Uterus (tissue), 4 donors: ENCODE measurements around the gene CPSF2. TPM values are rescaled to one million over a fixed set of nuclear protein-coding genes. Genes with fewer than 3 reads are reported as not detected.

ENCODE experiments used
- DNase-seq, 2 donors: peaks; one replicate each; pipeline ENCODE4 v3.0.0-alpha.2; 2019 to 2020
- H3K27ac ChIP-seq, 2 donors: fragments of 200-600 bp; sonication (generic); 1 replicate in 1 of 2; 2 replicates in 1 of 2; pipeline ENCODE4 v1.5.1; 2016 to 2018
- H3K27me3 ChIP-seq, 2 donors: fragments of 200-600 bp; sonication (generic); one replicate each; pipeline ENCODE4 v1.5.1; 2018 to 2019; ENCODE audit warnings: control low read depth in 1 of 2
- H3K36me3 ChIP-seq, 2 donors: fragments of 200-600 bp; sonication (generic); one replicate each; pipeline ENCODE4 v1.5.1; 2019; ENCODE audit warnings: control low read depth in 1 of 2
- H3K4me1 ChIP-seq, 2 donors: fragments of 200-600 bp; sonication (generic); one replicate each; pipeline ENCODE4 v1.5.1; 2018 to 2019; ENCODE audit warnings: control low read depth in 1 of 2
- H3K4me3 ChIP-seq, 2 donors: fragments of 200-600 bp; sonication (generic); 1 replicate in 1 of 2; 2 replicates in 1 of 2; pipeline ENCODE4 v1.5.1; 2018 to 2019; ENCODE audit warnings: mild to moderate bottlenecking in 1 of 2
- H3K9me3 ChIP-seq, 2 donors: fragments of 200-600 bp; sonication (generic); one replicate each; pipeline ENCODE4 v1.5.1; 2019; ENCODE audit warnings: control low read depth in 1 of 2
- CTCF ChIP-seq, 4 experiments: fragments of 200-600 bp in 2 of 4; fragments of 450-650 bp in 2 of 4; sonication (generic) in 2 of 4; IDR thresholded peaks; one replicate each; pipeline ENCODE4 v1.5.1; 2016 to 2019; ENCODE audit warnings: antibody characterized with exemption in 4 of 4, mild to moderate bottlenecking in 2 of 4, moderate library complexity in 1 of 4
- POLR2A ChIP-seq, 2 donors: fragments of 450-650 bp; IDR thresholded peaks; one replicate each; pipeline ENCODE4 v1.6.1; 2016; ENCODE audit warnings: antibody characterized with exemption in 2 of 2, mild to moderate bottlenecking in 1 of 2, moderate library complexity in 1 of 2
- intact Hi-C: fragments of 100-400 bp; cut with DNase I; formaldehyde crosslinking; loops from one replicate; pipeline ENCODE4 v1.15.1; 2023; ENCODE audit warnings: low total_unique reads
- total RNA-seq, 4 donors: library from RNA; depleted of rRNA in 3 of 4; stranded (reverse); fragments of >200 nt in 3 of 4; gene quantifications; one replicate each; pipeline versions ENCODE4 v1.1.0 to v1.2.4, GENCODE V29; 2014 to 2023
- donor health status: DM: yes; HTN: yes; CAD: no.

Gene CPSF2
- total RNA-seq, 4 donors from 2014 or later: 10.8 to 51.5 (median 38.9) TPM

- TF ChIP-seq POLR2A (IDR thresholded peaks at IDR 0.05): no peak
- TF ChIP-seq CTCF (IDR thresholded peaks at IDR 0.05): no peak
- intact Hi-C loops: no loop called here
- H3K27me3 ChIP-seq: no peaks in the 10 kb centered on the region
Observed at GRCh38 chr14:92108345-92109254, 13.2 kb upstream of the CPSF2 start.

GRCh38 chr14:92109490-92109889 is 12.3 kb upstream of the CPSF2 start:
- Histone ChIP-seq H3K4me3 (no peak overlapping the region), H3K9me3 (no peaks in the 10 kb centered on the region), H3K36me3 (no peaks in the 10 kb centered on the region), H3K27me3 (no peaks in the 10 kb centered on the region), H3K4me1 (peaks cover 0 to 2% of the 10 kb centered on the region in 2 donors), H3K27ac (no peak overlapping the region)
- TF ChIP-seq POLR2A (IDR thresholded peaks at IDR 0.05): no peak
- TF ChIP-seq CTCF (IDR thresholded peaks at IDR 0.05): no peak
- no peak for DNase-seq
- intact Hi-C loops: no loop called here

More at GRCh38 chr14:92108345-92109254, 13.2 kb upstream of the CPSF2 start:
- no peak overlapping the region for H3K27ac ChIP-seq
- no peaks in the 10 kb centered on the region for H3K36me3 ChIP-seq
- no peaks in the 10 kb centered on the region for H3K9me3 ChIP-seq
- H3K4me3 ChIP-seq: no peak overlapping the region
- DNase-seq: no peak
- H3K4me1 ChIP-seq: peaks cover 4 to 10% of the 10 kb centered on the region in 2 donors

- TF ChIP-seq CTCF (IDR thresholded peaks at IDR 0.05): peak in 1 of 4 experiments; percentile 2
- TF ChIP-seq POLR2A (IDR thresholded peaks at IDR 0.05): no peak
- peak in 1 of 2 donors; percentile 44 for DNase-seq
- no peaks in the 10 kb centered on the region for H3K27me3 ChIP-seq
- intact Hi-C loops: no loop called here
- peak overlapping the region; percentile 95 for H3K27ac ChIP-seq
- peak overlapping the region; percentile 91 to 99 for H3K4me3 ChIP-seq
- no peaks in the 10 kb centered on the region for H3K9me3 ChIP-seq
- peaks cover 0 to 11% of the 10 kb centered on the region in 2 donors for H3K4me1 ChIP-seq
- no peaks in the 10 kb centered on the region for H3K36me3 ChIP-seq
Observed at GRCh38 chr14:92121207-92121669, 531 bp upstream of the CPSF2 start.

GRCh38 chr14:92122351-92122677 is 545 bp downstream of the CPSF2 start:
- H3K36me3 ChIP-seq: no peaks in the 10 kb centered on the region

More at GRCh38 chr14:92122351-92122677, 545 bp downstream of the CPSF2 start:
- H3K27me3 ChIP-seq: no peaks in the 10 kb centered on the region
- peak overlapping the region; percentile 95 for H3K27ac ChIP-seq
- TF ChIP-seq POLR2A (IDR thresholded peaks at IDR 0.05) (no peak), CTCF (IDR thresholded peaks at IDR 0.05) (no peak)
- H3K9me3 ChIP-seq: no peaks in the 10 kb centered on the region
- DNase-seq: peak in 1 of 2 donors; percentile 20
- H3K4me3 ChIP-seq: peak overlapping the region; percentile 91 to 99
- intact Hi-C loops: no loop called here
- H3K4me1 ChIP-seq: peaks cover 0 to 11% of the 10 kb centered on the region in 2 donors
